ENCODE results near the gene AHI1.
A peak's percentile ranks its signal among the peaks of the same experiment; 100 is the strongest.
"Not testable (repeated sequence)": the region's sequence is repeated elsewhere in the genome, so short reads cannot be mapped to it uniquely, and the experiment has no call there.

The AHI1 gene

DNA sequence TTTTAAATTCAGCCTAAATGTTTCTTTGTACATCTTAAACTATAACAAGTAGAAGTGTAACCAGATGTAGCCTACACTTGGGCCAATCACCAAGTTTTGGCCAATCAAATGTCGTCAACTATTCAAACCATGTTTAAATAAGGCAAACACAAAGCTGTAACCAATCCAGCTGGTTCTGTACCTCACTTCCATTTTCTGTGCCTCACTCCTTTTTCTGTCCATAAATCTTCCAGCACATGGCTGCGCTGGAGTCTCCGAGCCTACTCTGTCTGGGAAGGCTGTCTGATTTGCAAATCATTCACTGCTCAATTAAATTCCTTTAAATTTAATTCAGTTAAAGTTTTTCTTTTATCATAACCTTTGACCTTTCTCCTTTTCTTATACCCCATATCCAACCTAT is 7.7 kb upstream of the AHI1 start:
- no peak for DNase-seq

DNA sequence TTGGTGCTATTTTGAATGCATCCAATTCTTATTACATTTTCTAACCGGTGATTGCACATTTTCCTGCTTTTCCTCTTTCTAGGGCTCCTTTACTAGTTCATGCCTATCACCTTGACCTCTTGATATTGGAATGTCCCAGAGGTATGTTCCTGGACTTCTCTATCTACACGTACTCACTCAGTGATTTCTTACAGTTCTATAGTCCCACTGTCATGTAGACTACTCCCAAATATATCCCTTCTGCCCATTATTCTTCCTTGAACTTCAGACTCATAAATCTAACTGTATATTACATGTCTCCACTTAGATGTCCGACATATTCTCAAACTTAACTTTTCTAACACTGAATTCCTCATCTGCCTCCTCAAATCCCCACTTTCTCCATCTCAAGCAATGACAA is 7.2 kb upstream of the AHI1 start:
- no peak for DNase-seq

DNA sequence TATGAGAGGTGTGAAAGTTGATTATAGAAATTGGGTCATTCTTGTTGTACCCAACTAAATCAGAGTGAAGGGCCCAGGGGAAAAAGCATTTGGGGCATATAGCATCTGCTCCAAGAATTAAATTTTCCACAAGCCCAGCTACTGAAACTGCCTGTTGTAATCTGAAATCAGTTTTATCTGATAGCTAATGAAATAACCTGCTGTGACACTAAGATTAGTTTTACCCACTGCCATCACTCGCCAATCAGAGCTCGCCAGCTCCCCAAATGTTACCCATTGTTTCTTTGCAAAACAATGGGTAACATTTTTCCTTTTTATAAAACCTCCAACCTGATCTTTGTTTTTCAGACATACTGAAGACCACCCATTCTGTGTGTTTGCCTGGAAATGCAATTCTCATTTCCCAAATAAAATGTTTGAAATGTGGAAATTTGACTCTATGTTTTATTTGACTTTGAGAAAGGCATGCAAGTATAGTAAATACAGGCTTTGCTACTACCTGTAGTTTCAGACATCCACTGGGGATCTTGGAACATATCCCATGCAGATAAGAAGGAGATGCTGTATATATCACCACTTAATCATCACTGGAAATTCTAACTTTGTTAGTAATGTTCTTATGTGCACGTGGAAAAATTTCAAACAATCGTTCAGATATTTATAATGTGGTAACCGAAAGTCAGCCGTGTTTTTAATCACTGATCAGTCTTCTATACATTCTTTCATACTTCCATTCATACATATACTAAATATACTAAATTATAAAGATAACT is 6.3 kb upstream of the AHI1 start:
- DNase-seq = no peak

DNA sequence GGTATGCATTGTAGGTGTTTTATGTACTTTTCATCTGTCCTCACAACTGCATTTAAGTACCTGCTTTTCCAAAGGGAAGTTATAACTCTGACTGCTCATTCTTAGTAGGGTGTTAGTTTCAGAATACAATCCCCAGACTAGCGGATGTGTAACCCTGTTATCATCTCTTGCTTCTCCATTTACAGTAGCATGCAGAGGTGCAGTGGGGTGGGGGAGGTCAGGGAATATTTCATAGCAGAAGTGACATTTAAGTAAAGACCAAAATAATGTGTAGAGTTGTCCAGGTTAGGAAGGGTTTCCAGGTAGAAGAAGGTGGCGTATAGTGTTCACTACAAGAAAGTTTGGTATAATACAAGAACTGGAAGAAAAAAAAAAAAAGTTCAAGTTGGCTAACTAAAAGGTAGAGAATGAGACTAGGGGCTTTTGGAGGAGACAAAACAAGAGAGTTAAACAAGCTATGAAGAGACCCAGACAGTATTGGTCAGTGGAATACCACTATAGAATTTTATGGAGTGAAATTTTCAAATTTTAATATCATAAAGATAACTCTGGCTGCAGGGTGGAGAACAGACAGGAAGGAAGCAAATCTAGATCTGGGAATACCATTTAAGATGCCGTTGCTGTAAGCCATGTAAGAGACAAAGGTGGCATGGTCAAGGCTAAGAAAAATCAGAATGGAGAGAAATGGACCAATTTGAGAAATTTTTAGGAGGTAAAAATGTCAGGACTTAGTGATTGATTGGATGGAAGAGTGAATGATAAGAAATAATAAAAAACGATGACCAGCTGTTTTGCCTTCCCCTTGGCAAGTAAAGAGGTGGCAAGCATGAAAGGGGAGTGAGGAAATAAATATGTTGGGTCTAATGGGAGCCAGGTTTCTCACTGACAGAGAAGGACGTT is 2.2 kb upstream of the AHI1 start:
- no peak for DNase-seq

- peak; percentile 78 for DNase-seq
Measured at GRCh38 chr6:135498185-135498841, 773 bp upstream of the AHI1 start.

DNA sequence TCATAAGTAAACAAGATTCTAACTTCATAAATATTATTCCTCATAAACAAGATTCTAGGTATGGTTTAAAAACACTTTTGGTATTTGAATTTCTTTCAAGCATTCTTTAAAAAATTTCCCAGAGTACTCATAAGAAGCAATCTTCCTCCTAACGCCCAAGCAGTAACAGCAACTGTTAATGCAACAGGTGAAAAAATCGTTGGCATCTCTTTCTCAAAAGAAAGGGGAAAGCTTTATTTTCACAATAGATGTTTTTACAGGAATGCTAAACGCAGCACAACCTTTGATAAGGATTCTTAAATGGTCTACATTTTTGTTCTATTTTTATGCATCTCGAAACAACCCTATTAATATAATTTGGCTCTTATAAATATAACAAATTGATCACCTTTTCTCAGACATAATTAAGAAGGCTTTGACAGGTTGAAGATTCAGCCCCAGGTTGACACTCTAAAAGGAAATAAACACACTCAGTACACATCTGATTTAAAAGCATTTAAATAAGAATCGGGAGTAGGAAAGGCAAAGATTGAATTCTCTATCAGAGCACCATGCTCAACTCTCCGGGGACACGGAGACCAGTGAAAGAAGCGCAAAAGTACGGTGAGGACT is 634 bp downstream of the AHI1 start:
- DNase-seq = no peak

DNA sequence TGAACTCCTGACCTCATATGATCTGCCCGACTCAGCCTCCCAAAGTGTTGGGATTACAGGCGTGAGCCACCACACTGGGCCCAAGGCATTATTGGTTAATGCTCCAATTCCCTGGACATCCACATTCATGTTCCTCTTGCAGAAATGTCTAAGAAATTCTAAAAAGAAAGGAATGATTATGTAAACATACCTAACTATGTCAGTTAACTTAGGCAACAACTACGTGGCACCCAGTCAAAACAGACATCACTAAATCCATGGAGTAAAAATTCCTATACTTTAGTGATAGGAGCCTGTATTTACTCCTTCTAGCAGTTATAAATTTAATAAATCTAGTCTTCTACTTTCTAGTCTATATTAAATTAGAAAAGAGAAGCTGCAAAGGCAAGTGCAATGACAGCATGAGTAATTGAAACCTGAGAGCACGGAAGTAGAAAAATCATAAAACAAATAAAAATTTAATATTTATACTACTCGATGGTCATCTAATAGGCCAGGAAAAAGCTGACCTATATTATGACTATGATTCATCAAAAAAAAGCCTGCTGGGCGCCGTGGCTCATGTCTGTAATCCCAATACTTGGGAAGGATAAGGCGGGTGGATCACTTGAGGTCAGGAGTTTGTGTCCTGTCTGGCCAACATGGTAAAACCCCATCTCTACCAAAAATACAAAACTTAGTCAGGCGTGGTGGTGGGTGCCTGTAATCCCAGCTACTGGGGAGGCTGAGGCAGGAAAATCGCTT is 4.2 kb downstream of the AHI1 start:
- DNase-seq = no peak

DNA sequence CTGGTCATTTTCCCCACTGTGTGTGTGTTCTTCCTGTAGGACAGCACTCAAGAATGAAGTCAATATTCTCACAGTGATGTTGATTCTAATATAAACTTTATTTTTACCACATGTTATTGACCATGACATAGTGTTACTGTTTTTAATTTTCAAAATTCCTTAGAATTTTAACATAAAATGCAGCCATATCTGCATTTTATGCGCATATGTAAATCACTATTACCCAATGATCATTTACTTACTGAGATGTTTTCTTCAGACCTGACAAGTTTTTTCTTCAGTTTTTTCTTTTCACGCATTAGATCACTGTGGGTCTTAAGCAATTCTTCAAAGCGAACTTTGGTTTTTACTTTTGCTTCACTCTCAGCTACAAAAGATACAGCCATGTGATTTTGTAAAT is 7.2 kb downstream of the AHI1 start:
- DNase-seq = no peak

DNA sequence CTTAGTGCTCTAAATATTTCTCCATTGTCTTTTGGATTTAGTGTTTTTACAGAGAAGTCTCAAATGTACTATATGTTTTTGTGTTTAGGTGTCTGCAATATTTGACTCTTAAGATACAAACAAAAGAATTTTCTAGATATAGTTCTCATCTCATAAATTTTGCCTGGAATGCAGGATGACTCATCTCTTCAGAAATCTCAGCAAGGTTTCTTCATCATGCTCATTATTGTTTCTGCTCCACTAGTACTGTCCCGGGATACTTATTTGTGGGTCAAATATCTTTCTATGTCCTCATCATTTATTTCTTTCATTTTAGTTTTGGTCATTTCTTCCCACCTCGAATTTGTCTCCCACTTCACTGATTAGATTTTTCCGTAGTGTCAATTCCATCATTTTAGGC is 9.5 kb downstream of the AHI1 start:
- DNase-seq = no peak

GRCh38 chr6:135483903-135484302 is 13.6 kb downstream of the AHI1 start:
- not testable (repeated sequence) for DNase-seq

DNA sequence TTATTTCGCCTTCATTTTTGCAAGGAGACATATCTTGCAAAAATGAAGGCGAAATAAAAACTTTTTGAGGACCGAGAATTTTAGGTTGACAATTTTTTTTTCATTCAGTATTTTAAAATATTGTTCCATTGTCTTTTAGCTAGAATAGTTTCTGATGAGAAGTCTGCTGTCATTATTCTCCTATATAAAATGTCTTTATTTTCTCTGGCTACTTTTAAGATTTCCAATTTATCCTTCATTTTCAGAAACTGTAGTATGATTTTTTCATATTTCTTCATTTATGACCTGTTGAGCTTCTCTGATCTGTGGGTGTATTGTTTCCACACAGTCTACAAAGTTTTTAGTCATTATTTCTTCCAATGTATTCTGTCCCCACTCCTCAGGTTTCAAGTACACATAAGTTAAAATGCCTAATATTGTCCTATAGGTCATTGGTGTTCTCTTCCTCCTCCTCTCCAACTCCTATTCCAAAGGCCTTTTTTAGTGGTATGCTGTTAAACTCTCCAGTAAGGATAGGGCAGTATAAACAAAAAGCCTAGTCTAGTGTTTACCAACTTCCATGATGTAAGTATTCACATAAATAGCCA is 15.7 kb downstream of the AHI1 start:
- DNase-seq = no peak

- no peak for DNase-seq
Measured at GRCh38 chr6:135479601-135480000, 17.9 kb downstream of the AHI1 start.

DNA sequence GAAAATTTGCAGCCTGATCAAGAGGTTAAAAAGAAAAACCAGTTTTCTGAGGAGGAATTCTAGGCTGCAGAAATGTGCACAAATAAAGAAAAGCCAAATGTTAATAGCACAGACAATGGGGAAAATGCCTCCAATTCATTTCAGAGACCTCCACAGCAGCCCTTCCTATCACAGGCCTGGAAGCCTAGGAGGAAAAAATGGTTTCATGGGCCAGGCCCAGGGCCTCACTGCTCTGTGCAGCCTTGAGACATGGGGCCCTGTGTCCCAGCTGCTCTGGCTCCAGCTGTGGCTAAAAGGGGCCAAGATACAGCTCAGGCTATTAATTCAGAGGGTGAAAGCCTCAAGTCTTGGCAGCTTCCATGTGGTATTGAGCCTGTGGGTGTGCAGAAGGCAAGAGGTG is 18.9 kb downstream of the AHI1 start:
- DNase-seq = no peak

- DNase-seq = no peak
Measured at GRCh38 chr6:135475292-135475886, 22.2 kb downstream of the AHI1 start.

DNA sequence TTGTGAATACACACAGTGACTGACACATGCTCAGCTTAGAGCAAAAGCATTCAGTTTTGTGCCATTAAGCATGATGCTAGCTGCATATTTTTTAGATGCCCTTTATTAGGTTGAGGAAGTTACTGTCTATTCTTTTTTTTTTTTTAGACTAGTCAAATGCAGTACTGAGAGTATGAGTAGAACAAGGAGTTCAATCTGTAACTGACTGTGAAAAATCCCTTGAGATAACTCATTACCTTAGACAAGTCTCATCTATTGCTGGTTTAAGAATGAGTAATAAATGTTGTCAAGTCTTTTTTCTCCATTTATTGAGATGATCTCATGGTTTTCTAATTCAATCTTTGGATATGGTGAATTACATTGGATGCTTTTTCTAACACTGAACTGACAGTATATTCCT is 23.2 kb downstream of the AHI1 start:
- DNase-seq = no peak

GRCh38 chr6:135465903-135466302 is 31.6 kb downstream of the AHI1 start:
- no peak for DNase-seq

- DNase-seq = no peak
Measured at GRCh38 chr6:135465307-135465706, 32.2 kb downstream of the AHI1 start.

GRCh38 chr6:135464634-135465033 is 32.9 kb downstream of the AHI1 start:
- DNase-seq = no peak

DNA sequence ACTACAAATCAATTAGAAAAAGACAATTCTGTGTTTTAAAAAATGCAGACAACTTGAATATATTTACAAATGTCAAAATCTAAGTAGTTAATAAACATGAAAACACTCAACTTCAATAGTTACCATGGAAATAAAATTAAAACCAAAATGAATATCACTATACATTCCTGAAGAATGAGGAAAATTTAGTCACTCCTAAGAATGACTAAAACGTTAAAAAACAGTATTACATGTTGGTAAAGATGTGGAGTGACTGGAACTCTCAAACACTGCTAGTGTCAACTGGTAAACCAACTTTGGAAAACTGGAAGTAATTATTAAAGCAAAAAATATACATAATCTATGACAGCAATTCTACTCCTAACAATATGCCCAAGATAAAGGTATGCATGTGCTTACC is 36.3 kb downstream of the AHI1 start:
- no peak for DNase-seq

GRCh38 chr6:135458051-135458450 is 39.5 kb downstream of the AHI1 start:
- DNase-seq = no peak

GRCh38 chr6:135451617-135452190 is 45.8 kb downstream of the AHI1 start:
- DNase-seq = peak; percentile 45
